NT2/D1 (cell line): ENCODE measurements around the gene CRADD.
"Not testable (repeated sequence)": the region's sequence is repeated elsewhere in the genome, so short reads cannot be mapped to it uniquely, and the experiment has no call there.

Source experiments
- DNase-seq: peaks from one replicate; pipeline ENCODE4 v3.0.0-alpha.2; 2011; ENCODE audit warnings: low read depth, low spot score
- H3K27me3 ChIP-seq: 2 replicates; pipeline ENCODE4 v1.6.0; 2011; ENCODE audit warnings: mild to moderate bottlenecking; ENCODE audit not compliant: insufficient read length, insufficient read depth
- H3K36me3 ChIP-seq: 2 replicates; pipeline ENCODE4 v1.6.1; 2011; ENCODE audit warnings: mild to moderate bottlenecking, low read length, mixed read lengths; ENCODE audit not compliant: insufficient read depth, insufficient read length
- H3K4me1 ChIP-seq: 2 replicates; pipeline ENCODE4 v1.5.1; 2011; ENCODE audit not compliant: insufficient read depth, insufficient read length
- H3K4me3 ChIP-seq: 2 replicates; pipeline ENCODE4 v1.5.1; 2011; ENCODE audit warnings: low read depth; ENCODE audit not compliant: insufficient read length
- H3K9ac ChIP-seq: 2 replicates; pipeline ENCODE4 v1.6.0; 2011; ENCODE audit warnings: low read depth; ENCODE audit not compliant: insufficient read length
- H3K9me3 ChIP-seq: 2 replicates; pipeline ENCODE4 v1.5.1; 2011; ENCODE audit warnings: mild to moderate bottlenecking, low read length; ENCODE audit not compliant: insufficient read depth
- SUZ12 ChIP-seq: IDR thresholded peaks from 2 replicates; pipeline ENCODE4 v1.6.1; 2011; ENCODE audit not compliant: insufficient read length, insufficient read depth; ENCODE audit errors: extremely low read depth
- YY1 ChIP-seq: IDR thresholded peaks from 2 replicates; pipeline ENCODE4 v1.6.1; 2011; ENCODE audit not compliant: insufficient read length, insufficient read depth
- ZNF274 ChIP-seq: IDR thresholded peaks from 2 replicates; pipeline ENCODE4 v1.6.1; 2011; ENCODE audit warnings: mild to moderate bottlenecking, low read depth, low read length

Gene CRADD

GRCh38 chr12:93753285-93753684 is 76.1 kb downstream of the CRADD start:
- Histone ChIP-seq H3K36me3 (no peaks in the 10 kb centered on the region), H3K27me3 (no peaks in the 10 kb centered on the region), H3K4me3 (no peak overlapping the region), H3K9me3 (peaks cover 46% of the 10 kb centered on the region), H3K9ac (no peak overlapping the region), H3K4me1 (no peaks in the 10 kb centered on the region)
- DNase-seq, result no peak
- no peak for TF ChIP-seq SUZ12

DNA sequence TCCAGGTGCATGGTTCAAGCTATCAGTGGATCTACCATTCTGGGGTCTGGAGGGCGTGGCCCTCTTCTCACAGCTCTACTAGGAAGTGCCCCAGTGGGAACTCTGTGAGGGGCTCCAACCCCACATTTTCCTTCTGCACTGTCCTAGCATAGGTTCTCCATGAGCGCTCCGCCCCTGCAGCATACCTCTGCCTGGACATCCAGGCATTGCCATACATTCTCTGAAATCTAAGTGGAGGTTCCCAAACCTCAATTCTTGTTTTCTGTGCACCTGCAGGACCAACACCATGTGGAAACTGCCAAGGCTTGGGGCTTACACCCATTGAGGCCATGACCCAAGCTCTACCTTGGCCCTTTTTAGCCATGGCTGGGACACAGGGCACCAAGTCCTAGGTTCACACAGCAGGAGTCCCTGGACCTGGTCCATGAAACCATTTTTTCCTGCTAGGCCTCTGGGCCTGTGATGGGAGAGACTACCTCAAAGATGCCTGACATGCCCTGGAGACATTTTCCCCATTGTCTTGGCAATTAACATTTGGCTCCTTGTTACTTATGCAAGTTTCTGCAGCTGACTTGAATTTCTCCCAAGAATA is 76.8 kb downstream of the CRADD start:
- no peak for DNase-seq
- H3K4me1 ChIP-seq, result no peaks in the 10 kb centered on the region
- no peak overlapping the region for H3K4me3 ChIP-seq
- no peaks in the 10 kb centered on the region for H3K36me3 ChIP-seq
- peaks cover 46% of the 10 kb centered on the region for H3K9me3 ChIP-seq
- no peak for TF ChIP-seq ZNF274
- no peak for TF ChIP-seq YY1
- TF ChIP-seq SUZ12, result no peak
- no peaks in the 10 kb centered on the region for H3K27me3 ChIP-seq
- H3K9ac ChIP-seq, result no peak overlapping the region

- H3K9ac ChIP-seq, H3K36me3 ChIP-seq, H3K4me1 ChIP-seq, DNase-seq, H3K27me3 ChIP-seq, H3K4me3 ChIP-seq: not testable (repeated sequence)
- peaks cover 46% of the 10 kb centered on the region for H3K9me3 ChIP-seq
Measured at GRCh38 chr12:93754859-93755258, 77.7 kb downstream of the CRADD start.

DNA sequence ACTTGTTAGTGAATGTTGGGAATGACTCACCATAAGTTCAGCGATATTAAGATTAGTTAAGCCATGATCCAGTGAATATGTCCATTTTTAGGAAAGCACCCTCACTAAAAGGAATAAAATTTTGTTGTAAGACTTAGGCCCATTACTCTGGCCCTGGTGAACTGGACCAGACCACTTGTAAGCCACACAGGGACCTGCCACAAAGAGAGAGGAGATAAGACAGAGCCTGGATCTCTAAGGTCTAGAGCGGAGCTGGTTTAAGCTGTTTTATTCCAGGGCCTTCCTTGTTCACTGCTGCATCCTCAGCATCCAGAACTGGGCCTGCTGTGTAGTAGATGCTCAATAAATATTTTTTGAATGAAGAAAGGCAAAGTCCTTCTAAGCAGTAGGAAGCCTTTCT is 79.1 kb downstream of the CRADD start:
- no peak for TF ChIP-seq SUZ12
- TF ChIP-seq ZNF274, result no peak
- no peak for TF ChIP-seq YY1
- no peaks in the 10 kb centered on the region for H3K27me3 ChIP-seq
- H3K4me1 ChIP-seq, result no peaks in the 10 kb centered on the region
- H3K9me3 ChIP-seq, result peaks cover 46% of the 10 kb centered on the region
- DNase-seq, result no peak
- H3K36me3 ChIP-seq, result no peaks in the 10 kb centered on the region
- H3K4me3 ChIP-seq, result no peak overlapping the region
- H3K9ac ChIP-seq, result no peak overlapping the region

- Histone ChIP-seq H3K9me3 (peaks cover 30% of the 10 kb centered on the region), H3K27me3 (no peaks in the 10 kb centered on the region), H3K4me1 (no peaks in the 10 kb centered on the region), H3K9ac (no peak overlapping the region), H3K4me3 (no peak overlapping the region), H3K36me3 (no peaks in the 10 kb centered on the region)
- TF ChIP-seq SUZ12, result no peak
- TF ChIP-seq ZNF274, result no peak
- TF ChIP-seq YY1, result no peak
- no peak for DNase-seq
Measured at GRCh38 chr12:93757792-93758694, 80.9 kb downstream of the CRADD start.

GRCh38 chr12:93758801-93759373 is 81.7 kb downstream of the CRADD start:
- Histone ChIP-seq H3K4me1 (peaks cover 2% of the 10 kb centered on the region), H3K36me3 (no peaks in the 10 kb centered on the region), H3K9ac (no peak overlapping the region), H3K27me3 (no peaks in the 10 kb centered on the region), H3K9me3 (peaks cover 21% of the 10 kb centered on the region), H3K4me3 (no peak overlapping the region)
- no peak for DNase-seq
- no peak for TF ChIP-seq YY1

DNA sequence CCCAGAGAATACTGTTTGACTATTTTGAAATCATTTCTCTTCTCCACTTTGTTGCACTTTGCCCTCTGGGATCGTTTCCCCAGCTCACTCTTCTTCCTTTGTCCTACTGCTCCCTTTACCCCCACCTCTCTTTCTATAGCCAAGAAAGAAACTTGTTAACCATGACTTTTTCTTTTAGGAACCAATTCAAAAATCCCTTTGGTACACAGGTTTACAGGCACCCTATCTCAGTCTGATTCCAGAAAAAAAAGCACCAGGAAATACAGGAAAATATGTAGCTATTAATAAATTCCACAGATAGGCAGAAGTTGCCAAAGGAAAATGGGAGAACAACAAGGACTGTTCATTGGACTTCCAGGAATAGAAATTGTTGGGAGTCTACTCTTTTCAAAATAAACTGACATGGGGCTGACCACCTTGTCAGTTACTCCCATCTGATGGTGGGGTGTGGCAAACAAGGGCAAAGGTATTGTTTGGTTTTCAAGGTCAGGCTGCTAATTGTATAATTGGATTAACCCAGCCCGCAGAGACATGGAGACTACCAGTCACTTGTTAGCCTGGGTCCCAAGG is 82.4 kb downstream of the CRADD start:
- Histone ChIP-seq H3K9me3 (peaks cover 14% of the 10 kb centered on the region), H3K9ac (no peak overlapping the region), H3K4me3 (no peak overlapping the region), H3K36me3 (no peaks in the 10 kb centered on the region), H3K27me3 (no peaks in the 10 kb centered on the region), H3K4me1 (peaks cover 2% of the 10 kb centered on the region)
- no peak for DNase-seq
- TF ChIP-seq SUZ12 (no peak), ZNF274 (no peak), YY1 (no peak)
